Astrocyte (in vitro differentiated cells and primary cell): ENCODE data around the gene RAB35. TPM values are rescaled to one million over a fixed set of nuclear protein-coding genes. Genes with fewer than 3 reads are reported as not detected.

ENCODE experiments used
- DNase-seq: peaks from one replicate; pipeline ENCODE4 v3.0.0-alpha.2; 2010; ENCODE audit warnings: low read depth
- FAIRE-seq: peaks from 2 replicates; lab custom pipeline; 2011; peaks lifted over from hg19 to GRCh38; lab: Jason Lieb, UNC
- H2AFZ ChIP-seq: 2 replicates; pipeline ENCODE4 v1.6.0; 2012; ENCODE audit warnings: low read depth, low read length, inconsistent platforms
- H3K27ac ChIP-seq: 2 replicates; pipeline ENCODE4 v1.5.1; 2011; ENCODE audit warnings: low read depth, low read length, inconsistent platforms
- H3K27me3 ChIP-seq: 2 replicates; pipeline ENCODE4 v1.6.0; 2011; ENCODE audit warnings: low read length, inconsistent platforms; ENCODE audit not compliant: insufficient read depth
- H3K36me3 ChIP-seq: 2 replicates; pipeline ENCODE4 v1.5.1; 2011; ENCODE audit warnings: low read length, inconsistent platforms; ENCODE audit not compliant: insufficient read depth
- H3K4me1 ChIP-seq: 2 replicates; pipeline ENCODE4 v1.5.1; 2011; ENCODE audit warnings: low read length, inconsistent platforms; ENCODE audit not compliant: insufficient read depth
- H3K4me2 ChIP-seq: 2 replicates; pipeline ENCODE4 v1.6.0; 2012; ENCODE audit warnings: low read length, inconsistent platforms
- H3K4me3 ChIP-seq: 2 replicates; pipeline ENCODE4 v1.5.1; 2011; ENCODE audit warnings: low read depth, mild to moderate bottlenecking, low read length, inconsistent platforms; ENCODE audit not compliant: insufficient read depth
- H3K79me2 ChIP-seq: 2 replicates; pipeline ENCODE4 v1.6.0; 2012; ENCODE audit warnings: mild to moderate bottlenecking, low read length, inconsistent platforms; ENCODE audit not compliant: insufficient read depth
- H3K9ac ChIP-seq: 2 replicates; pipeline ENCODE4 v1.6.0; 2012; ENCODE audit warnings: mild to moderate bottlenecking, low read length, inconsistent platforms
- H3K9me3 ChIP-seq: 2 replicates; pipeline ENCODE4 v1.5.1; 2012; ENCODE audit warnings: low read depth, mild to moderate bottlenecking, low read length, inconsistent platforms; ENCODE audit not compliant: insufficient read depth
- H4K20me1 ChIP-seq: 2 replicates; pipeline ENCODE4 v1.6.0; 2012; ENCODE audit warnings: low read length, inconsistent platforms; ENCODE audit not compliant: insufficient read depth
- H3K27ac Mint-ChIP-seq: one replicate; pipeline ENCODE4 v1.8.0; 2021; ENCODE audit warnings: mild to moderate bottlenecking, mixed read lengths; ENCODE audit not compliant: unreplicated experiment
- H3K27me3 Mint-ChIP-seq: one replicate; pipeline ENCODE4 v1.8.0; 2021; ENCODE audit warnings: low read depth, mixed read lengths; ENCODE audit not compliant: unreplicated experiment
- H3K36me3 Mint-ChIP-seq: one replicate; pipeline ENCODE4 v1.8.0; 2021; ENCODE audit warnings: low read depth, mixed read lengths; ENCODE audit not compliant: unreplicated experiment
- H3K4me1 Mint-ChIP-seq: one replicate; pipeline ENCODE4 v1.8.0; 2021; ENCODE audit warnings: low read depth, mixed read lengths; ENCODE audit not compliant: unreplicated experiment
- H3K4me3 Mint-ChIP-seq: one replicate; pipeline ENCODE4 v1.8.0; 2021; ENCODE audit warnings: mild to moderate bottlenecking, moderate library complexity, mixed read lengths; ENCODE audit not compliant: unreplicated experiment
- H3K9me3 Mint-ChIP-seq: one replicate; pipeline ENCODE4 v1.8.0; 2021; ENCODE audit warnings: mild to moderate bottlenecking, mixed read lengths; ENCODE audit not compliant: unreplicated experiment
- EZH2 ChIP-seq: IDR thresholded peaks from 2 replicates; pipeline ENCODE4 v1.6.1; 2012; ENCODE audit warnings: mild to moderate bottlenecking, low read length, inconsistent platforms; ENCODE audit not compliant: insufficient read depth
- total RNA-seq: library from RNA; stranded (reverse); gene quantifications from 2 replicates; pipeline ENCODE4 v1.2.1, GENCODE V29; 2021
- TF ChIP-seq, protein P1 (sequence below): IDR thresholded peaks from 2 replicates; pipeline ENCODE4 v1.5.1; 2011; ENCODE audit warnings: low read depth, mild to moderate bottlenecking, inconsistent platforms, low read length, moderate library complexity; ENCODE audit not compliant: insufficient read depth

Gene RAB35
- total RNA-seq, 1 donor from 2014 or later = 63.3 TPM

DNA sequence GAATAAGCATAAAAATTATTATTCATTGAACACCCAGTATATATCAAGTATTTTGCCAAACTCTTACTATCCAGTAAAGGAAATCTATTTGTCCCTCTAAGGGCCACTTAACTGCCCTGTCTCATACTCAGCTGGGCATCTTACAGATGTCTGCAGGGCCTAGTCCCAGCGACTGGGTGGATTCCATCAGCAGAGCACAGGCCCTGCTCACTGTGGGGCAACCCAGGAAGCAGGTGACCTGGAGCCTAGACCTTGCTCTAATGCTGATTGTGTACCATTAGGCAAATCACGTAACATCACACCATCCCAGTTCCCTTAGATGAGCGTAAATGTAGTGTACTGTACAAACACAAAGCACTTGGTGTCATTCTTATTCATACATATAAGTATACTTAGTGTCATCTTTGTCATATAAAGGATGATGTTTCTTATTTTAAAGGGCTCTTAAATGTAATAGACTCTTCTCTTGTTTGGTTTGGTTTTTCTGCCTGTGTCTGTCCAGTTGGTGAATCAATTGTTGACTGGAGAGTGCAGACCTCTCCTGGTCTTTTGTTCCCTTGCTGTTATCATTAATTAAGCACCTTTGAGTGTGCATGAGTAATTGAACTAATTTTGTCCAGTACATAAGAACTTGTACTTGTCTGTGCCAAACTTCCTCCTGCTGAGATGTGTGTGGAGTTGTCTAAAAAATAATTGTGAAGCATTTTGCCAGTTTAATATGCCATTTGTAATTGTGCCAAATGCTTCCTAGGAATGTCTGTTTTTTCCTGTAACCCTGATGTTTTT is 49.3 kb downstream of the RAB35 start:
- no peak overlapping the region for H2AFZ ChIP-seq
- peaks cover 8% of the 10 kb centered on the region for H3K36me3 Mint-ChIP-seq
- no peaks in the 10 kb centered on the region for H4K20me1 ChIP-seq
- no peak for DNase-seq
- H3K4me2 ChIP-seq = no peak overlapping the region
- peaks cover 37% of the 10 kb centered on the region for H3K27me3 ChIP-seq
- no peaks in the 10 kb centered on the region for H3K4me1 ChIP-seq
- H3K9me3 ChIP-seq = no peaks in the 10 kb centered on the region
- TF ChIP-seq EZH2 = no peak
- TF ChIP-seq, protein P1, sequence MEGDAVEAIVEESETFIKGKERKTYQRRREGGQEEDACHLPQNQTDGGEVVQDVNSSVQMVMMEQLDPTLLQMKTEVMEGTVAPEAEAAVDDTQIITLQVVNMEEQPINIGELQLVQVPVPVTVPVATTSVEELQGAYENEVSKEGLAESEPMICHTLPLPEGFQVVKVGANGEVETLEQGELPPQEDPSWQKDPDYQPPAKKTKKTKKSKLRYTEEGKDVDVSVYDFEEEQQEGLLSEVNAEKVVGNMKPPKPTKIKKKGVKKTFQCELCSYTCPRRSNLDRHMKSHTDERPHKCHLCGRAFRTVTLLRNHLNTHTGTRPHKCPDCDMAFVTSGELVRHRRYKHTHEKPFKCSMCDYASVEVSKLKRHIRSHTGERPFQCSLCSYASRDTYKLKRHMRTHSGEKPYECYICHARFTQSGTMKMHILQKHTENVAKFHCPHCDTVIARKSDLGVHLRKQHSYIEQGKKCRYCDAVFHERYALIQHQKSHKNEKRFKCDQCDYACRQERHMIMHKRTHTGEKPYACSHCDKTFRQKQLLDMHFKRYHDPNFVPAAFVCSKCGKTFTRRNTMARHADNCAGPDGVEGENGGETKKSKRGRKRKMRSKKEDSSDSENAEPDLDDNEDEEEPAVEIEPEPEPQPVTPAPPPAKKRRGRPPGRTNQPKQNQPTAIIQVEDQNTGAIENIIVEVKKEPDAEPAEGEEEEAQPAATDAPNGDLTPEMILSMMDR = no peak
- H3K9ac ChIP-seq = no peak overlapping the region
- H3K27me3 Mint-ChIP-seq = peaks cover 8% of the 10 kb centered on the region
- H3K27ac Mint-ChIP-seq = no peak overlapping the region
- H3K4me3 Mint-ChIP-seq = no peak overlapping the region
- no peak overlapping the region for H3K4me3 ChIP-seq
- no peaks in the 10 kb centered on the region for H3K9me3 Mint-ChIP-seq
- H3K79me2 ChIP-seq = no peaks in the 10 kb centered on the region
- no peak overlapping the region for H3K27ac ChIP-seq
- FAIRE-seq = no peak
- peaks cover 19% of the 10 kb centered on the region for H3K4me1 Mint-ChIP-seq
- no peaks in the 10 kb centered on the region for H3K36me3 ChIP-seq

DNA sequence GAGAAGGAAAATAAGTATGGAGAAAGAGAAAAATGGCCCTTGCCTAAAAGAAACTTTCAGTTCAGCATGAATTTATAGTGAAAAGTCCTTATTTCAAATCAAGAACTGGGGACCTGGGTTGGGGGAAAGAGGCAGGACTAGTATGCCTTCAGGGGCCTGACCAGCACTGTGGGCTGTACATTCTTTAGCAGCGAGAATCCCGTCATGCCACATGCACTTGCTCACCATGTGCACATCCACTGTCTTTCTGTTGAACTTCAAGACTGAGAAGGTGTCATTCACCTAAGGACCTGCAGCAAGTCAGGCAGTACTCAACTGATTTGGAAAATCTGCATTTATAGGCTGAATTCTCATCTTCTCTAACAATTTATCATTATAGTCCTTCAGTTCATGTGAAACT is 50.2 kb downstream of the RAB35 start:
- Histone ChIP-seq H3K79me2 (no peaks in the 10 kb centered on the region), H3K27me3 (peaks cover 39% of the 10 kb centered on the region), H3K27ac (no peak overlapping the region), H3K4me2 (no peak overlapping the region), H3K9ac (no peak overlapping the region), H4K20me1 (no peaks in the 10 kb centered on the region), H3K9me3 (no peaks in the 10 kb centered on the region), H3K4me1 (no peaks in the 10 kb centered on the region), H3K4me3 (no peak overlapping the region), H2AFZ (no peak overlapping the region), H3K36me3 (no peaks in the 10 kb centered on the region)
- Mint-ChIP-seq H3K4me1 (peaks cover 19% of the 10 kb centered on the region), H3K27ac (no peak overlapping the region), H3K9me3 (no peaks in the 10 kb centered on the region), H3K36me3 (peaks cover 6% of the 10 kb centered on the region), H3K4me3 (no peak overlapping the region), H3K27me3 (peaks cover 8% of the 10 kb centered on the region)
- FAIRE-seq (no peak), DNase-seq (no peak)
- TF ChIP-seq, protein P1 = no peak
- TF ChIP-seq EZH2 = no peak

DNA sequence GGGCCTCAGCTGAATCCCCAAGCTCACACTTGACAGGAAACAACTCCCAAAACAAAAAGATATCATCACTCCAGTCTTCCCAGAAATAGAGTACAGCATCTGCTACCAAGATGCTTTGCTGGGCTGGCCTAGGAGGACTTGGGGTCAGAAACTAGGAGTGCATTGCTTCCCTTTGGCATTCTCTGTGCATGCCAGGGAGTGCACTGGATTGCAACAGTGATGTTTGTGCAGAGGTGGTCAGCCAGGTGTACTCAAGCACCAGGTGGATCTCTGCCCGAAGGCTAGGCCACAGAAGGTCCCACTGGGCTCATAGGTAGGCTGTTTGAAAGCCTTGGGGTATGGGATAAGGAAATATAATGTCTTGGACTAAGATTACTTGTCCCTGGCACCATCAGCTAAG is 51.1 kb downstream of the RAB35 start:
- H3K4me1 Mint-ChIP-seq = peaks cover 19% of the 10 kb centered on the region
- no peaks in the 10 kb centered on the region for H3K4me1 ChIP-seq
- no peaks in the 10 kb centered on the region for H4K20me1 ChIP-seq
- H3K4me3 ChIP-seq = no peak overlapping the region
- H3K4me3 Mint-ChIP-seq = no peak overlapping the region
- peaks cover 6% of the 10 kb centered on the region for H3K36me3 Mint-ChIP-seq
- no peaks in the 10 kb centered on the region for H3K36me3 ChIP-seq
- no peaks in the 10 kb centered on the region for H3K9me3 ChIP-seq
- peaks cover 45% of the 10 kb centered on the region for H3K27me3 ChIP-seq
- H3K4me2 ChIP-seq = no peak overlapping the region
- H3K27me3 Mint-ChIP-seq = peaks cover 8% of the 10 kb centered on the region
- H3K27ac Mint-ChIP-seq = no peak overlapping the region
- H3K79me2 ChIP-seq = no peaks in the 10 kb centered on the region
- H3K27ac ChIP-seq = no peak overlapping the region
- H3K9ac ChIP-seq = no peak overlapping the region
- FAIRE-seq = no peak
- H2AFZ ChIP-seq = no peak overlapping the region
- TF ChIP-seq, protein P1 = no peak
- no peak for TF ChIP-seq EZH2
- no peaks in the 10 kb centered on the region for H3K9me3 Mint-ChIP-seq
- no peak for DNase-seq
